HG02943 (cell line): Measurements from ENCODE around the gene PRCC.

ENCODE experiments used
- ATAC-seq: cut with Tn5 transposase; IDR thresholded peaks from one replicate; pipeline ENCODE4 v1.9.1; 2021; ENCODE audit warnings: mild to moderate bottlenecking, low read depth, moderate library complexity; ENCODE audit not compliant: unreplicated experiment

The PRCC gene

GRCh38 chr1:156743367-156744302 lies 23.7 kb upstream of the PRCC start:
- no peak for ATAC-seq

GRCh38 chr1:156744344-156744743 lies 23.0 kb upstream of the PRCC start:
- no peak for ATAC-seq

DNA sequence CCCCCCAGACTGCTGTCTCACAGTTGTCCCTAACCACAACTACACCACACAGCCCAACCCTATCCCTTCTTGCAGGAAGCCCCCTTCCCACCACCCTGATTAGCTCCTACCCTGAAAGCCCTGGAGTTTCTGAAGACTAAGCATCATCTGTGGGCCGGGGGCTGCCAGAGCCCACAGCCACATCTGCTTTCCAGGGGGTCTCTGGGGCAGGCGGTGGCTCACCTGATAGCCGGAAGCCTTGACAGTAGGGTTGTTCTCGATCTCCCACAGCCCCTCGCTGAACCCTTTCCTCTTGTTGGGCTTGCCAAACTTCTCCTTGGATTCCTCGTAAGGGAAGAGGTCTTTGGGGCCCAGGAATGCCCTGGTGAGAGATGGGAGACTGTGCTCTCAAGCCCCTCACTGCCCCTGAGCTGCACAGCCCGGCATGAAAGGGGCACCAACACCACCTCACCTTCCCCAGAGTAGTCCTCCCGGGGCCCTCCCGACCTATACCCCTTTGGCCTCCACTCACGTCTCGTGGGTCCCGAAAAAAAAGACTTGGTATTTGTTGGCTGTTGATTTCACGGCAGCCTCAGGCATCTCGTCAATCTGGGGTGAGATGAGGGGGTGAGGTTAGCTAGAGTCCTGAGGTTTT lies 22.4 kb upstream of the PRCC start:
- ATAC-seq, result no peak

- ATAC-seq, result no peak
Measured at GRCh38 chr1:156745881-156746280, 21.5 kb upstream of the PRCC start.

DNA sequence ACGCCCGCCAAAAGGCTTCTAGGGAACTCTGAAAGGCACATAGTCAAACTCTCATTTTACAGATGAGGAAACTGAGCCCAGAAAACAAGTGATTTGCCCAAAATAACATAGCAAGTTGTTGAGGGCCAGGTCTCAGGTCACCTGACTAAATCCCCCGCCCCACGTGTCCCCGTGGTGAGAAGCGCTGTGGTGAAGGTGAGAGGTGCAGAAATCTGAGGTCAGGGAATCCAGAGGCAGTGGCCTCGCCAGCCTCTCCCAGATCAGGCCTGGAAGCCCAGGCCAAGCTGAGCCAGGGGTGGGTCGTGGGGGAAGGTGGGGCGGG lies 21.0 kb upstream of the PRCC start:
- ATAC-seq, result no peak

- ATAC-seq, result no peak
Measured at GRCh38 chr1:156746728-156747631, 20.4 kb upstream of the PRCC start.

GRCh38 chr1:156747742-156748669 lies 19.3 kb upstream of the PRCC start:
- no peak for ATAC-seq

DNA sequence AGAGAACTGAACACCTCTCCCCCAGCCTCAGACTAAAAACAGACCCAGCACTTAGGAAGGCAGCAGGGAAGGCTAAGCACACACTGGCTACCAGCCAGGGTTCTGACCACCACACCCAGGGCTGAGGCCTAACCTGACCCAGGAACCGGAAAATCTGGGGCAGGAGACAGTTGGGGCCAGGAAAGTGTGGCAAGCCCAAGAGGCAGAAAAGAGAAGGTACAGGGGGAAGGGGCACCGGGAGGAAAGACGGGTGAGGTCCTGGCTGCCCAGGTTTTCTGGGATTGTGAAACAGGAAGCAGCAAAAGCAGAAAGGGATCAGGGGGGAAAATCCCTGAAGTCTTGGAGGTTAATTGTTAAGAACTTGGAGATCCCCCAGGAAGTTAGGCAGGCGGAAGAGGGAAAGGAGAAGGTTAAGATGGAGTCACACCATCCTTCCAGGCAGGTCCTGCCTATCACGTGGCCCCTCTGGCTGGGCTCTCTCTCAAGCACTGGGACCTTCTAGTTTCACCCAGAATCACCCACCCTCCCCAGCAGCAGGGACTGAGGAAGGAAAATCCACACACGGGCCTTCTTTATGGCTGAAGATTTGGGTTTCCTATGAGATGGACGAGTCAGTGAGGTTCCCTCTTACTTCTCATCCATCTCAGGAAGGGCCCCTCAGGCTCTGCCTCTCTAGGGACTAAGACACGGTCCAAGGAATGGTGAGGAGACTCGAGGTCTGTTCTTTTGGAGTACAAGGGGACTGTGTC lies 18.5 kb upstream of the PRCC start:
- ATAC-seq, result no peak

DNA sequence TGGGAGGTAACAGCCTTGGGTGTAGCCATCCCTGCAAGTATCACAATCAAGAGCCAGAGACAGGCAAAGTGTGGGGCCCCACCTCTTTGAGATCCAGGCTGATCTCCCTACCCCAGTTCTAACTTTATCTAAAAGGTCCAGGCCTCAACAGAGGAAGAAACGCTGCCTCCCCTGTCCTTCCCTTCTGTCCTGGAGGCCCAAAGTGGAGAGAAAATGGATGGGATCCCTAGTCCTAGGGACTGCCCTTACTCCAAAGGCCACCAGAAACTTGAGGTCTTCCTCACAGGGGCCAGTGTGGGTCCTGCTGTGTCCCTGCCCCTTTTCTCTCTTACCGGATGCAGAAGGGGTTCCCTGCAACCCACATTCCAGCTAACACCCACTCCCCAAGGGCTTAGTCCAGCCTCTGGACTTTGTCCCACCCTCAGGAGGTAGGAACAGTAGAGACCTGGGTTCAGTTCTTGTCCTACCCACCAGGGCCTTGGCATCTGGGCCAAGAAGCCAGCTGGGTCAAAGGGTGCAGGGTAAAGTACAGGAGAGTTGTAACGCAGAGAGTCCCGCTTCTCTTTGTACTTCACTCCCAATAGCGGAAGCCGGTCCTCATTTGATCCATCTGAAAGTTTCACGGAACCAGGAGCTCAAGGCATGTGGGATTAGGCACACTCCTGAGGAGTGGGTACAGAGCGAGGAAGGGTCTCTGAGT lies 17.8 kb upstream of the PRCC start:
- ATAC-seq, result no peak

- no peak for ATAC-seq
Measured at GRCh38 chr1:156750191-156750672, 17.1 kb upstream of the PRCC start.

- ATAC-seq, result no peak
Measured at GRCh38 chr1:156750711-156751450, 16.5 kb upstream of the PRCC start.

- no peak for ATAC-seq
Measured at GRCh38 chr1:156751451-156751756, 15.9 kb upstream of the PRCC start, which contains the start of gene HDGF. Gene HDGF, minus strand, starts transcription at chr1:156751675. Its CDS starts 246 bp downstream, at chr1:156751429.

- no peak for ATAC-seq
Measured at GRCh38 chr1:156751757-156752481, 15.4 kb upstream of the PRCC start.

DNA sequence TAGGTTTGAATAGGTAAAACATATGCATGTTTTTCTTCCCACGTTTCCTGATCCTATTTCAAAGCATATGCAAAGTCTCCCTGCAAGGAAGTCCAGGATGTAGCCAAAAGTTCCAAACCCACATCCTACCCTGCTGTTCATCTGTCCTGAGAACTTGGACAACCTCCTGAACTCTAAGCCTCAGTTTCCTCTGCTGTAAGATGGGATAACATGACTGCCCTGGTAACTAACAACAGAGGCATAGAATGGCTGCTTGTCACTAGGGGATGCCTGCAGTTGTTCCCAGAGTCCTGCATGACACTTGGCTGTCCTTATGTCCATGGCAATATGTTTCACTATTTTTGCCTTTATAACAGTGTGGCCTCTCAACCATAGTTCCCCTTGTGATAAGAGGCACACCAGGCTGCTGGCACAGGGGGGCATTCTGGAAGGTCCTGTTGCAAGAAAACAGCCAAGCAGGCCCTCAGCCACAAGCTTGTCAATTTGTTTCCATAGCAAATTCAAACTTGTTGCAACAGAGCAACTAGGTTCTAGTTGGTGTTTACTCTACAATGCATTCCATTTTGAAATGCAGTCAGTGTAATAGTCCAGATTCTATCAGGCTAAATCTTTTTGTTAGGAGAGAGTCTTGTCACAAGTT lies 14.4 kb upstream of the PRCC start:
- no peak for ATAC-seq

GRCh38 chr1:156754219-156754618 lies 13.1 kb upstream of the PRCC start:
- ATAC-seq, result no peak

DNA sequence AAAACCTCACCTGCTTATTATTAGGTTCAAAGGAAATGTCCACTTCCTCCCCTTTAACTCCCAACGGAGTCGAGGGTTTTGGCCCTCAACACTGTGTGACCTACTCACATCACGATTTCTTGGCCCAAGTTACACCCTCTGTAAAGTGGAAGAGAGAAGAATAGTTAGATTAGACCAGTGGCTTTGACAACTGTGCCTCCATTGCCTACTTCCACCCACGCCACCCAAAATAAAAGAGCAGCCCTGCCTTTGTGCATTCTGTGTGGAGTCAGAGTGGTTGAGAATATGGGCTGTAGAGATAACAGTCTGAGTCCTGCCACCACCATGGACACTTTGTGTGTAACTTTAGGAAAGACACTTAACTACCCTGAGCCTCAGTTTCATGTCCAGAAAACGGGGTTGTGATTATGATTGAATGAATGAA lies 11.8 kb upstream of the PRCC start:
- ATAC-seq, result no peak

DNA sequence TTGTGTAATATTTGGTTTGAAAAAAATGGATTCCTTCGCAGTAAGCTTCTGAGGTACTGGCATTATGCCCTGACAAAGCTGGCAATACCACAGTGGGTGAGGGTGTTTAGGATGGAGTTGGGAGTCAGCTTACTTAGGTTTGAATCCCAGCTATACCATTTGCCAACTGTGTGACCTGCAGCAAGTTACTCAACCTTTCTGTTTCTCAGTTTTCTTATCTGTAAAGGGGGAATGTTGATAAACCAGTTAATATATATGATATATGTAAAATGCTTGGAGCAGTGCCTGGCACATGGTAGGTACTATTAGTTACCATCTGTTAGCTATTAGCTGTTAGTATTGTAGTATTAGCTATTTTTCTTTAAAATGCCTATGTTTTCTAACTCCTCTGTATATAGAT lies 11.0 kb upstream of the PRCC start:
- ATAC-seq, result no peak
